D721Med (cell line): ENCODE measurements around the gene MATN1.

ENCODE experiments used
- DNase-seq: peaks from one replicate; pipeline ENCODE4 v3.0.0; 2011; ENCODE audit warnings: low spot score; ENCODE audit not compliant: insufficient read length
- FAIRE-seq: peaks from 2 replicates; lab custom pipeline; 2011; peaks lifted over from hg19 to GRCh38; lab: Jason Lieb, UNC
- TF ChIP-seq, protein P1 (sequence below): IDR thresholded peaks from 2 replicates; pipeline ENCODE4 v1.5.1; 2012; ENCODE audit warnings: mild to moderate bottlenecking, control low read depth; ENCODE audit not compliant: insufficient read depth; ENCODE audit errors: missing control alignments

MATN1 gene

DNA sequence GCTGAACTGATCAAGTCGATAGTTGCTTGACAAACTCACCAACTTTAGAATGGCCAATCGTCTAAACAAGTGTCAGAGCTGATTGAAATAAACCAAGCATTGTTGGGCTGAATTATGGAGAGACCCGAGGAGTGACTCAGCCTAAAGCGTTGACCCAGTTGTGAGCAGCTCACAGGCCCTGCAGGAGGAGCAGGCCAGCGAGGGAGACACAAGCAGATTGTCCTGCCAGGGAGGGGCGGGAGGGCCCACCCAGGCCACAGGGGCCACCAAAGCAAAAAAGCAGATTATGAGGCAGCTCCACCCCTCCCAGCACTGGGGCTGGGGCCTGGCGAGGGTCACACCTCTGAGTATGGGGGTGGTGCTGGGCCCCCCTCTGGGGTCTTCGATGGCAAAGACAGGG is 10.1 kb upstream of the MATN1 start:
- TF ChIP-seq, protein P1, sequence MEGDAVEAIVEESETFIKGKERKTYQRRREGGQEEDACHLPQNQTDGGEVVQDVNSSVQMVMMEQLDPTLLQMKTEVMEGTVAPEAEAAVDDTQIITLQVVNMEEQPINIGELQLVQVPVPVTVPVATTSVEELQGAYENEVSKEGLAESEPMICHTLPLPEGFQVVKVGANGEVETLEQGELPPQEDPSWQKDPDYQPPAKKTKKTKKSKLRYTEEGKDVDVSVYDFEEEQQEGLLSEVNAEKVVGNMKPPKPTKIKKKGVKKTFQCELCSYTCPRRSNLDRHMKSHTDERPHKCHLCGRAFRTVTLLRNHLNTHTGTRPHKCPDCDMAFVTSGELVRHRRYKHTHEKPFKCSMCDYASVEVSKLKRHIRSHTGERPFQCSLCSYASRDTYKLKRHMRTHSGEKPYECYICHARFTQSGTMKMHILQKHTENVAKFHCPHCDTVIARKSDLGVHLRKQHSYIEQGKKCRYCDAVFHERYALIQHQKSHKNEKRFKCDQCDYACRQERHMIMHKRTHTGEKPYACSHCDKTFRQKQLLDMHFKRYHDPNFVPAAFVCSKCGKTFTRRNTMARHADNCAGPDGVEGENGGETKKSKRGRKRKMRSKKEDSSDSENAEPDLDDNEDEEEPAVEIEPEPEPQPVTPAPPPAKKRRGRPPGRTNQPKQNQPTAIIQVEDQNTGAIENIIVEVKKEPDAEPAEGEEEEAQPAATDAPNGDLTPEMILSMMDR: no peak
- FAIRE-seq (no peak), DNase-seq (no peak)

DNA sequence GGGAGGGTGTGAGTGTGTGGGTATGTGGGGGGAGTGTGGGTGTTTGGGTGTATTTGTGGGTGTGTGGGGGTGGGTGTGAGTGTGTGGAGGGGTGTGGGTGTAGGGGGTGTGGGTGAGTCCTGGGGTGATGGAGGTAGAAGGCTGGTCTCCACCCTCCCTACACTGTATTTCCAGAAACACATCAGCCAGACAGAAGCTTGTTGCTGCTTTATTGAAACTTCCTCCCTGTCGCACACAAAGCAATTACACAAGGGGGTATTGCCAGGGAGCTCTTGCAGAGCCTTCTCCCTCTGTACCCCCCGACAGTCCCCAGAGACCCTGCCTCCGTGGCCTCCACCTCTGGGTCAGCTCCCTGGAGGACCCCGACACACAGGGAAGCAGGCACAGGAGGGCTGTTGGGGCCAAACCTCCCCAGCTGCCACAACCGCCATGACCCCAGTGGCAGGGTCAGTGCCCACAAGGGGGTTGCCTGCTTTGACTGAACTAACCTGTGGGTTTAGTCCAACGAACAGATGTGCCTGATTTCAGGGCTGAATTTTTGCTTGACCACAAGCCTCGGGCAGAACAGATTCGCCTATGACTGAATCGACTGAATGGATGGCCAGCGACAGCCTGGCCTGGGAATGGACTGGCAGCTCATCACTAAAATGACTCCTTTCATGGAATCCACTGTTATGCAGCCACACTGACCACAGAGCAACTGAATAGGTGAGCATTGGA is 9.1 kb upstream of the MATN1 start:
- FAIRE-seq (no peak), DNase-seq (no peak)
- TF ChIP-seq, protein P1: no peak

DNA sequence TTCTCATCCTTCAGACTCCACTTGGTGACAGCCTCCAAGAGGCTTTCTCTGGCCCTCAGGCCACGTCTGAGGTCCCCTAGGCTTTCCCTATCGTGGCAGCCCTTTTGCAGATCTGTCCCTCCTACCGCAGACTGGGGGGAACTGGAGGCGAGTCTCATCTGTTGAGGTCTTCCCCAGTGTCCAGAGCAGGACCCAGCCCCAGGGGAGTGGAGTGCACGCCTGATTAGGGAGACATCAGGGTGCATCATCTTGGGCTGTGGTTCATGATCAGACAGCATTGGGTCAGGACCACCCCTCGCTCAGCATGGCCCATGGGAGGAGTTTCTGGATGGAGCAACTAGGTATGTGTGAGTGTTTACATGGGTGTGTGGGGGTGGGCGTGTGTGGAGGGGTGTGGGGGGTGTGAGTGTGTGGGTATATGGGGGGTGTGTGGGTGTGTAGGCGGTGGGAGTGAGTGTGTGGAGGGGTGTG is 8.5 kb upstream of the MATN1 start:
- TF ChIP-seq, protein P1: no peak
- DNase-seq (no peak), FAIRE-seq (no peak)

DNA sequence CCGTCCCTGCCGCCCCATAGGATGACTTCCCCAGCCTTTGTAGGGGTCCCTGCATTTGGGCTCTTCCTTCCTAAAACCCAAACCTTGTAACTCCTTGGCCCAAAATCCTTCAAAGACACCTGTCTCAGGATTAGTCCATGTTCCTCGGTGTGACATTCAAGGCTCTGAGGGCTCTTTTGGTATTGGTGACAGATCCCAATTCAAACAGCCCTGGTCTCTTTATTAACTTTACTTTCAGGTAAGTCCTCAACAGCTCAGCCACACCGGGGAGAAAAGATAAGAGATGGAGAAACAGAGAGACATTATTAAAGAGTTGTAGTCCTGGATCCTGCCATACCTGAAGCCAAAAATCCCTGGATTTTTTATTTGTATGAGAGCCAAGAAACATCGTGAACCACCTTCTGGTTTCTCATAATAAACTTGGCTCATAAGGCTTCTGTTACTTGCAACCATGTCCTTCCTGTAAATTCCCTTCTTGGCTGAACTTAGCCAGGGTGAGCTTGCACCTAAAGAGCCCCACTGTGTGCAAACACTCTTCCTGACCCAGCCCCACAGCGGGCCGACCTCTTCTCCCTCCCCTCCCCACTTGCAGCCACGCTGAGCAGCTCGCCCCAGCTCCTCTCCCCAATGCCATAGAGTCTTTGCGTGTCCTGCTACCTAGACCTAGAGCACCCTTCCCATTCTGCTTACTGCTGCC is 7.9 kb upstream of the MATN1 start:
- no peak for FAIRE-seq

DNA sequence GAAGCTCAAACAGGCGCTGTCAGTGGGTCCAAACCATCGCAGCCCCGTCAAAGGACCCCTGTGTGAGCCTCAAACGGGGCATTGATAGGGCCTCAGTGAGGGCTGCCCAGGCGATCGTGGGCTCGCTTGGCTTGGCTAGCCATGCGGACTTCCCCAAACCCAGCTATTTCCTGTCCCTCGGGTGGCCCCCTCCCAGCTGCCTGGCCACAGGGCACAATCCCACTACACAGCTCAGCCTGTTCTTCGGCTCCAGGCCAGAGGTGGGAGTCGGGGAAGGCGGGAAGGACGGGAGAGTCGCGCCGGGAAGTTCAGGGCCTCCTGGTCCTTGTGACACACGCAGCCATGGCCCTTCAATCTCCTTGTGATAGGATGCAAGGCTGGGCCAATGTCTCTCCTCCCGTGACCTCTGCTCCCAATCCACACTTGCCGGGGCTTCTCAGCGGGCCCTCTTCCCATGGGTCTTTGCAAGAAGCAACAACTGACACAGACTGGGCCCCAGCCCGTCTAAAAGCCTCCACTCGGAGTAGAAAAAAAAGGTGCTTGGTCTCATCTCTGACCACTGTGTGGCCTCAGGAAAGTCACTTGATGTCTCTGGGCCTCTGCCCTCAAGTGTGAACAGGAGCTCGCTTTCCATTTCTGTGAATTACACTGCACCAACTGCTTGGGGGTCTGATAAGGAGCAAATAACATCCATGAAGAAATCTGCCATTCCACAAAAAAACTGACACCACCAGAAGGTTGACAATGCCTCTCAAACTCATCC is 7.1 kb upstream of the MATN1 start:
- TF ChIP-seq, protein P1: no peak
- no peak for DNase-seq
- FAIRE-seq: no peak

More for the DNA sequence above, 7.9 kb upstream of the MATN1 start:
- no peak for DNase-seq
- TF ChIP-seq, protein P1: no peak

DNA sequence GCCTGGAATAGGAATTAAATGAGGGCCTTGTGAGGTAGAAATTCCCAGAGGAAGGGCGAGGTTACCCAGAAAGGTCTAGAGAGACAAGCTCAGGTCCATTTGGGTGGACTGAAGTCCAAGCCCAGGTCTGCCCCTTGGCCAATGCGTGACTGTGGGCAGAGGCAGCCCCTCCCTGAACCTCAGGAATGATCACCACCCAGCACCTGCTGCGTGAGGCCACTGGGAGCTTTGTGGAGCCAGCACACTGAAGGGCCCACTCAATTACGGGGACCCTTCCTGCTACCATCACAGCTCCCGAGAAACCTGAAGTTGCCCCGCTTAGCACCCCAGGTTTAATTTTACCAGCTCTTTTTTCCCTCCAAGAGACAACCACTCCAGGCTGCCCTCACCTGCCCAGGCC is 6.5 kb upstream of the MATN1 start:
- FAIRE-seq: no peak

More for the DNA sequence above, 6.5 kb upstream of the MATN1 start:
- no peak for DNase-seq
- TF ChIP-seq, protein P1: no peak
